Epidermal melanocyte (primary cell): ENCODE data around the gene SMARCD2.

Experiments
- DNase-seq: peaks from one replicate; pipeline ENCODE4 v3.0.0; 2011; ENCODE audit warnings: low spot score; ENCODE audit not compliant: insufficient read length

SMARCD2 gene

GRCh38 chr17:63853260-63853659, 10.8 kb upstream of the SMARCD2 start:
- DNase-seq, result no peak

GRCh38 chr17:63850401-63850800, 7.9 kb upstream of the SMARCD2 start:
- no peak for DNase-seq

GRCh38 chr17:63848834-63849689, 6.6 kb upstream of the SMARCD2 start:
- peak; percentile 87 for DNase-seq

- no peak for DNase-seq
Measured at GRCh38 chr17:63847525-63848249, 5.2 kb upstream of the SMARCD2 start.

- DNase-seq, result no peak
Measured at GRCh38 chr17:63845509-63845908, 3.0 kb upstream of the SMARCD2 start.

- no peak for DNase-seq
Measured at GRCh38 chr17:63843910-63844677, 1.6 kb upstream of the SMARCD2 start.

- DNase-seq, result peak; percentile 17
Measured at GRCh38 chr17:63843387-63843888, 953 bp upstream of the SMARCD2 start.

- no peak for DNase-seq
Measured at GRCh38 chr17:63842173-63842539, 329 bp downstream of the SMARCD2 start.

GRCh38 chr17:63841350-63842172, 924 bp downstream of the SMARCD2 start:
- DNase-seq, result peak; percentile 15

- peak; percentile 32 for DNase-seq
Measured at GRCh38 chr17:63840591-63841349, 1.7 kb downstream of the SMARCD2 start.

GRCh38 chr17:63838631-63839171, 3.8 kb downstream of the SMARCD2 start:
- DNase-seq, result no peak

- no peak for DNase-seq
Measured at GRCh38 chr17:63837962-63838600, 4.4 kb downstream of the SMARCD2 start.

GRCh38 chr17:63837480-63837879, 5.0 kb downstream of the SMARCD2 start:
- DNase-seq, result no peak

GRCh38 chr17:63836811-63837210, 5.7 kb downstream of the SMARCD2 start:
- no peak for DNase-seq

- no peak for DNase-seq
Measured at GRCh38 chr17:63835167-63835720, 7.2 kb downstream of the SMARCD2 start.

- DNase-seq, result peak; percentile 38
Measured at GRCh38 chr17:63834431-63835166, 7.9 kb downstream of the SMARCD2 start.

GRCh38 chr17:63833741-63834373, 8.6 kb downstream of the SMARCD2 start:
- DNase-seq, result no peak
